NOMO-1 (cell line): ENCODE measurements around the gene MBOAT2.
"Not testable (repeated sequence)": the region's sequence is repeated elsewhere in the genome, so short reads cannot be mapped to it uniquely, and the experiment has no call there.

ENCODE experiments used
- DNase-seq, 2 experiments: peaks; one replicate each; lab custom pipeline; 2025; ENCODE audit not compliant: unreplicated experiment in 2 of 2; lab: John Stamatoyannopoulos, UW

MBOAT2 gene

GRCh38 chr2:8962890-8963289 is 40.6 kb downstream of the MBOAT2 start:
- DNase-seq = no peak

- no peak for DNase-seq
Measured at GRCh38 chr2:8957628-8958027, 45.9 kb downstream of the MBOAT2 start.

DNA sequence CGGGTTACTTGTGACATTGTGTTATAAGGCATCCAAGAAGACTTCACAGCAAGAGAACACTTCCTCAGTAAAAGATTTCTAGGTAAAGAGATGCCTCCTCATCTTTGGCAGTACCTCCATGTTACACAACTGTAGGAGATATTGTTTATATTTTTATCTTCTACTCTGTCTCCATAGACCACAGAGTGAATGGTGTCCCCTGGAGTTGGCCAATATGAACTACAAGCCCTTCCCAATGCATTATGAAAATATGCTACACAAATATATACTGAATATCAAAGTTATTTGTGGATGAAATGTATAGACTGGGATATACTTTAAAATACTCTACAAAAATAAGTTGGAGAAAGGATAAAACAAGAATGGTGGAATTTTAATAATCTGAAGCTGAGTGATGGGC is 46.7 kb downstream of the MBOAT2 start:
- no peak for DNase-seq

DNA sequence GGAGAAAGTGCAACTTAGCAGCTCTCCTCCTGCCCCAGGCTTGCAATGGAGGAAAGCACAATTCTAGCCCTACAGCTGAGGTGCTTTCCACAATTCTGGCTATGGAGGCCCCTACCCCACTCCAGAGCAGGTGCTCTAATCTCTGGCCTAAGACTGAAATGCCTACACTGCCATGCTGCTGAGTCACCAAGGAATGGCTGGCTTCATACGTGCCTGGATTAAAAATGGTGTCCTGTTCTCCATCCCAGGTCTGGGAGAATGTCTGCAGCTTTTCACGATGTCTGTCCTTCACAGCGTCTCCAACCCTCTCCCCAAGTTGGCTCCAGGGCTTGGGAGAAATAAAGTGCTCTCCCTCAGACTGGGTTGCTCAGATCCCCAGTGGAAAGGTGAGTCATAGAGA is 48.5 kb downstream of the MBOAT2 start:
- no peak for DNase-seq

- DNase-seq = no peak
Measured at GRCh38 chr2:8953525-8953924, 50.0 kb downstream of the MBOAT2 start.

GRCh38 chr2:8939486-8940114 is 63.9 kb downstream of the MBOAT2 start:
- no peak for DNase-seq

- DNase-seq = no peak
Measured at GRCh38 chr2:8938384-8938783, 65.1 kb downstream of the MBOAT2 start.

GRCh38 chr2:8935982-8936381 is 67.5 kb downstream of the MBOAT2 start:
- no peak for DNase-seq

DNA sequence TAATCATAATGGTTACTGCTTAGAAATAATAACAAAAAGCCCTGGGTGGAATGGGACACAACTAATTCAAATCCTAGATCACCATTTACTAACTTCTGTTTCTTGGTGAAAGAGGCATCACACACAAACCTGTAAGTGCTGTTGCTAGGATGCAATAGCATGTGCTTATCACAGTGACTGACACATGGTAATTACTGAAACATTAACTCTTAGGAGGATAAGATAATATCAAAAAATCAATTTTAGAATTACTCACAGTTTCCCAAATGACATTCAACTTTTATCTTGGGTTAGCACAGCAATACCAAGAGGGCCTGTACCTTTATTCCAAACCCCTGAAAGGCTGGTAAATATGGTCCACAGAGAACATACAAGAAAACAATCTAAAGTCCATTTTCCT is 69.1 kb downstream of the MBOAT2 start:
- no peak for DNase-seq

DNA sequence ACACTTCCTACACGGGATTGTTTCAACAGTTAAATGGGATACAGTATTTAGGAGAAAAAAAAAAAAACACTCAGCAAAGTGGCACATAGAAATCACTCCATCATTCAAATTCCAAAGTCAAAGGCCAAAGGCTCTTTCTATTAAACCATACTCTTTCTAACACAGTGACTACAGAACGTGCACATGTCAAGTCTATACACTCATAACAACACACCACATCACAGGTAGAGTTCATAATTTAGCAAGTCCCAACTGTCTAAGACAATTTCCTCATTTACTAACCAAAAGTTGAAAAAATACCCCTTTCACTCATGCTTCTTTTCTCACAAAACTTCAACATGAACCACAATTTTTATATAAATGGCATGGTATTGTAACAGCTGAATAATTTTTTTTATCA is 70.8 kb downstream of the MBOAT2 start:
- DNase-seq = no peak

GRCh38 chr2:8930185-8930584 is 73.3 kb downstream of the MBOAT2 start:
- not testable (repeated sequence) for DNase-seq

GRCh38 chr2:8929128-8929527 is 74.4 kb downstream of the MBOAT2 start:
- no peak for DNase-seq

DNA sequence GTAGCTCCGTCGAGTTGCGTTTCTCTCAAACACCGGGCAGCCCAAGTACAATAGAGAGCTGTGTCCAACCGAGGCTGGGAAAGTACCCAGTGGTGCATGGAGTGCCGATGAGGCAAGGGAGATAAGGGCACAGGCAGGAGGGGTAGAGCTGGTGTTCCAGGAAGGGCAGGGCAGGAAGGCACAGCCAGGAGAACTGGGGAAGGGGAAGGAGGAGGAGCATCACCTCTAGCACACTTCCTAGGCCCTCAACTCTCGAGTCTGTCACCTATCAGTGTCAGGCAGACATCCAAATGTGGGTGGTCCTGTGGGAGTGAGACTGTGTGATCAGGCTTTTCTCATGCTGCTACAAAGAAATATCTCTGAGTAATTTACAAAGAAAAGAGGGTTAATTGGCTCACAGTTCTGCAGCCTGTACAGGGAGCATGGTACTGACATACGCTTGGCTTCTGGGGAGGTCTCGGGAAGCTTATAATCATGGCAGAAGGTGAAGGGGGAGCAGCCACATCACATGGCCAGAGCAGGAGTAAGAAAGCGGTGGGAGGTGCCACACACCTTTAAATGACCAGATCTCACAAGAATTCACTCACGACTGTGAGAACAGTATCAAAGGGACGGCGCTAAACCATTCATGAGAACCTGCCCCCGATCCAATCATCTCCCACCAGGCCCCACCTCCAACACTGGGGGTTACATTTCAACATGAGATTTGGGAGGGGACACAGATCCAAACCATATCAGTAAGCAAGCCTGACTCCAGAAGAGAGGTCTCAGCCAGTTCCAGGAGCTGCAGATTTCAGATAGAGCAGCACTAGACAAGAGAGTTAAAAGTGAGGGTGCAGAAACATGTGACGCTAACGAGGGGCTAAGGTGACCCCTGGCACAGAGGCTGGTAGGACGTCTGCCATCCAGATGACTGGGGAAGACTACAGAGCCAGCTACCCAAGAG is 75.7 kb downstream of the MBOAT2 start:
- no peak for DNase-seq

DNA sequence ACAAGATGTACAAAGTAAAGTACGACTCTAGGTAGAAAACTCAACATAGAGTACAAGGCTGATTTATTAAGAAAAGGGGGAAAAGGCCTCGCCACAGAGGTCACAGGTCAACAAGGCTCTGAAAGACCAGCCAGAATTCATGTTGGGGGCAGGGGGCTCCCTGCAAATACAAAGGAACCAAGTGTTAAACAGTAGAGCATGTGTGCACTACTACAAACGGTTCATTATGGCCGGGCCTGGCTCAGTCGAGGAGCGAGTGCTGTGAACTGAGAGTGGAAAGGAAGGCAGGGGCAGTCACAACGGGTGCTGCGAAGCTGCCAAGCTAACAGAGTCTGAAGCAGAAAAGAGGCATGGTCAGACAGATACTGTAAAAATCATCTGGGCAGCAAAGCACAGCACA is 77.1 kb downstream of the MBOAT2 start:
- no peak for DNase-seq

DNA sequence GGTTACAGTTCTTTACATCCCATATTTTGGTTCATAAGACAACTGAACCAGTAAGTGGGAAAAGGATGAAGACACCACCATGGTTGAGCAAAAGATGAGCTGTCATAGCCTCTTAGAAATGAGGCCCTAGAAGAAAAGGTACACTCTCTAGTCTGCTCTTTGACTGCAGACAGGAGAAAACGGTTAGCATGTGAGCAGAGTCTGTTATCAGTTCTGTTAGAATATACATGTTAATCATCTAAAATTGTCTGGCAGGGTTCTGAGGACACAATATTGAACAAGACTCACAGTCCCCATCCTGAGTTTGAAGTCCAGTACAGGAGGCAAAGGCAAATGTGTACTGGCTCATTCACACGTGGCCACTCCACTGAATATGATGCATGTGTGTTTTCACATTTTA is 78.1 kb downstream of the MBOAT2 start:
- no peak for DNase-seq

- DNase-seq = no peak
Measured at GRCh38 chr2:8923183-8923582, 80.3 kb downstream of the MBOAT2 start.

DNA sequence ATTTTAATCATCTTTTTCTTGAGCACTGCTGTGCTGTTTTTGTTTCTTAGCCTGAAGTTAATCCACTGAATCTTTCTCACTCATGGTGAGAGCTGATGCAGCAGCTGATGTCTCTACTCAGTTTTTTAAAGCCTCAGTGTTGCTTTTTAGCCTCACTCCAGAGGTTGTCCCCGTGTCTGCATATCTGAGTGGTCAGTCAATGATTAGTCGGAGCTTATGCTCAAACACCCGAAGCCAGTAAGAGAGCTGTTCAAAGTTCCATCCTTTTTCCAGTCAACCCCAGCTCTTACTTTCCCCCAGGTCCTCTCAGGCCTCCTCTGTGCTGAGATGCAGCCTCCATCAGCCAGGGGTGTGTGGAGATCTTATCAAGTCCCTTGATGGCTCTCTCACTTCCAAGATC is 81.1 kb downstream of the MBOAT2 start:
- no peak for DNase-seq

GRCh38 chr2:8918412-8918811 is 85.1 kb downstream of the MBOAT2 start:
- no peak for DNase-seq

DNA sequence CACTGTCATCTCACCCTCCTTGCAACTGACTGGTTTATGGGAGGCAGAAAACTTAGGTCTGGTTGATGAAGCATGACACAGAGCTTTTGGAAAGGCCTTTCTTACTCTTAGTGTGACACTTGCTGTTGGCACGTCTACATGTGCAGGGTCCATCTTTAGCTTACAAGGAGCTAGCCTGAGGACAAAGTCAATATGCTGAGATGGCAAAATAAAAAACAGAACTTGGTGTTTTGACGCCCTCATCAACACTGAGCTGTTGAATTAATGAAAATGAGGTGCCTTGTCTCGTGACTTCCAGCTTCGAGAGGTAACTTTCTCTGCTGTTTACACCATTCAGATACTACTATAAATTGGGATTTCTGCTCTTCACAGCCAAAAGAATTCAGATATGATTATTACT is 87.5 kb downstream of the MBOAT2 start:
- no peak for DNase-seq

DNA sequence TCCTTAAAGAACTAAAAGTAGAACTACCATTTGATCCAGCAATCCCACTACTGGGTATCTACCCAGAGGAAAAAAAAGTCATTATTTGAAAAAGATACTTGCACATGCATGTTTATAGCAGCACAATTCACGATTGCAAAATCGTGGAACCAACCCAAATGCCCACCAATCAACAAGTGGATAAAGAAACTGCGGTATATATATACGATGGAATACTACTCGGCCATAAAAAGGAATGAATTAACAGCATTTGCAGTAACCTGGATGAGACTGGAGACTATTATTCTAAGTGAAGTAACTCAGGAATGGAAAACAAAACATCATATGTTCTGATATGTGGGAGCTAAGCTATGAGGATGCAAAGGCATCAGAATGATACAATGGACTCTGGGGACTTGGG is 89.7 kb downstream of the MBOAT2 start:
- DNase-seq = not testable (repeated sequence)

GRCh38 chr2:8907764-8908288 is 95.7 kb downstream of the MBOAT2 start:
- DNase-seq = no peak

DNA sequence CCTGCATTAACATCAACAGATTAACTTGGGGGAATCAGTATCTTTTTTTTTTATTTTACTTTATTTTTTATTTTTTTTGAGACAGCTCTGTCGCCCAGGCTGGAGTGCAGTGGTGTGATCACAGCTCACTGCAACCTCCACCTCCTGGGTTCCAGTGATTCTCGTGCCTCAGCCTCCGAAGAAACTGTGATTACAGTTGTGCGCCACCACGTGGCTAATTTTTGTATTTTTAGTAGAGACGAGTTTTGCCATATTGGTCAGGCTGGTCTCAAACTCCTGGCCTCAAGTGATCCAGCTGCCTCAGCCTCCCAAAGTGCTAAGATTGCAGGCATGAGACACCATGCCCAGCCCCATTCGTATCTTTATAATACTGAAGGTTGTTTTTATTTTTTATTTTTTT is 99.6 kb downstream of the MBOAT2 start:
- DNase-seq = not testable (repeated sequence)
